ENCODE measurements around the gene GATA5.

GATA5 gene

GRCh38 chr20:62452475-62453095, 23.2 kb downstream of the GATA5 start:
- DNase-seq = no peak

- DNase-seq = no peak
Observed at GRCh38 chr20:62451970-62452369, 23.8 kb downstream of the GATA5 start.

GRCh38 chr20:62451156-62451767, 24.5 kb downstream of the GATA5 start:
- DNase-seq = no peak

DNA sequence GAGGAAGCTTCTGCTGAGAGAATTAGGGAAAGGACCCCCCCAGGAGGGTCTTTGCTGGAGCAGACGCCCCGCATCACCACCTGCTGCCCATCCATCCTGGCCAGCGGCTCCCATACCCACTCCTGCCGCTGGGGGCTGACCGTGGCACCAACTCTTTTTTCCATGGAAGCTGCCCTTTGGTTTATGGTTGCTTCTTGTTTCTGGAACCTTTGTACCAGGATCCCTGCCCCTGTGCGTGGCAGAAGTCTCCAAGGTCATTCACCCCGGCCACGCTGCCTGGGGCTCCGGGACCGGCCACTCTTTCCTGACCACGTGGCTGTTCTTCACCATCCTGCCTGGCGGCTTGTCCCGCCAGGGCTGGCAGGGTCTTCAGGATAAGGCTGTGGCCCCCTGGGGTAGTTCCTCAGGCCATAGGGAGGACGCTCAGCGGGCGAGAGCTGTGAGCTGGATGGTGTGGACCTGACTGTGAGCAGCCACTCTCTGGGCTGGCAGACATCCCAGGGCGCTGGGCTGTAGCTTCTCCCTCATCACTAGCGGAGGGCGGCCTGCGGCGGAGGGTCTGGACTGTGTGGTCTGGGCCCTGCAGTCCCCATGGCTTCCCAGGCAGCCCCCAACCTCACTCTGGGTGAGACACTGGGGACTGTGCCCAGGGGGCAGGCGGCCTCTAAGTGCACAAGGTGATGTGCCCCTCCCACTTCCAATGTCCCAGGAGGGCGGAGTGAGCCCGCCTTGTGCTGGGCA, 25.7 kb downstream of the GATA5 start:
- DNase-seq = peak in 1 of 2 experiments; percentile 7

- DNase-seq = no peak
Observed at GRCh38 chr20:62448788-62449187, 27.0 kb downstream of the GATA5 start.

GRCh38 chr20:62448038-62448437, 27.8 kb downstream of the GATA5 start:
- no peak for DNase-seq

DNA sequence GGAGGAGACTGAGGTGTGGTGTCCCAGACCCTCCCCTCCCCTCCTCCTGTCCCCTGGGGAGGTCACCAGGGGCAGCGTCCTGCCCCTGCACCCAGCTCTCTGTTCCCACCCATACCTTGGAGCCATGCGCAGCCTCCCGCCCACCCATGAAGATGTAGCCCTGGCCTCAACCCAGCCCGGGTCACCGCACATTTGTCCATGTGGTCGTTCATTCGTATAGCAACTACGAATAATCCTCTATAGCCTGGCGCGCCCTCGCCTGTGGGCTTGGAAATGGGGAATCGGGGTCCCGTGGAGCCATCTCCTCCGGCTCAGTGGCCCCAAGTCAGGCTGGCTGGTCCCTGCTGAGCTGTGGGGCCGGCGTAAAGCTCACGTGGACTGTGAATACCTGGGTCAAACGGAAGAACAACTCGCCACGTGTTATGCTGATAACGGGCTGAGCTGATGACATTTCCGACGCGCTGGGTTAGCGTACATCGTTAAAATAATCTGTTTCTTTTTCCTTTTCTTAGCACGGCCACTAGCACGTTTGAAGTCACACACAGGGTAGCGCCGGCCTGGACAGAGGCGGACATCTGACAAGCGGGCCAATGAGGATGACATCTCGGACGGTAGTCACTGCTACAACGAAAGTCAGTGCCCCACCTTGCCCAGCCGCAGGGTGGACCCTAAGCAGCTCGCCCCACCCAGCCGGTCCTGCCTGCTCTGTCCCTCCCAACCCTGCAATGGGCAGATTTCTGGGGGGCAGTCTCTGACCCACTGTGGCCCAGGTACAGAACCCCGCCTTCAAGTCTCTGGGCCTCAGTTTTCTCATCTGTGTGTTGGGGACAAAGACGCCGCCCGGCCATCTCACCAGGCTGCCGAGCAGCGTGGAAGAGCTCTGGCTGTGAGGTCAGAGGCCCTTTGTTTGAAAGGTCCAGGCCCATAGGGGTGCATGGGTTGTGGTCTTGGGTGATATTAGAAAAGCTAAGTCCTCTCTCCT, 28.6 kb downstream of the GATA5 start:
- DNase-seq = no peak

DNA sequence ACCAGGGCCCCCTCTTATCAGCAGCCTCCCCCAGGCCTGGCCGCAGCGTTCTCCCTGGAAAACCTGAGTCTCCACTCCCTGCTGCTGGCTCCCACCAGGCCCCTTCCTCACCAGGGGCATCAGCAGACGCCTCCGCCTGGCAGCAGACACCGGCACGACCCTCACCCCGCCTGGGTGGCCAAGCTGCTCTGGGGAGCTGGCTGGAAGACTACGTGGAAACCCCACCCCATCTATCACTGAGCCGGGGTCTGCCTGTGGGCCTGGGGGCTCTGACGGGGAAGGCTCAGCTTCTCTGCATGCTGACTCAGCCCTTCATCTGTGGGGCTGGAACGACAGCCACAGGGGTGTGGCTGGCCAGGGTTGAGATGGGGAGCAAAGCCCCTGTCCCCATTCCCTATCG, 29.3 kb downstream of the GATA5 start:
- no peak for DNase-seq

- peak; percentile 65 to 77 for DNase-seq
Observed at GRCh38 chr20:62445553-62446340, 30.0 kb downstream of the GATA5 start.

DNA sequence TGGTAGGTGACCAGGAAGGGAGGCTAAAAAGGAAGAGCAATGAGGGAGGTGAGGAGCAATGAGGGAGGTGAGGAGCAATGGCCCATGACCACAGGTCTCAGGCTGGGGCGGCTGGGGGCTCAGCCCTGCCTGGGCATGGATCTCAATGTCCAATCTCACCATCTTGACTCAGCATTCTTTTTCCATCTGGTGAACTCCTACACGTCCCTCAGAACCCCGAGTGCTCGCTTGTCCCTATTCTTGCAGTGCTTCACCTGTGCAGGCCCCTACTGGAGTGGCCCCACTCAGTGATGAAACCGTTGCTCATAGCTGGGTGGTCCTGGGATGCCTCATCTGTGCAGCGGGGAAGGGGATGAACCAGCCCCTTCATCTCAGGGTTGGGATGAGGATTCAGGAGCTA, 31.5 kb downstream of the GATA5 start:
- DNase-seq = no peak

DNA sequence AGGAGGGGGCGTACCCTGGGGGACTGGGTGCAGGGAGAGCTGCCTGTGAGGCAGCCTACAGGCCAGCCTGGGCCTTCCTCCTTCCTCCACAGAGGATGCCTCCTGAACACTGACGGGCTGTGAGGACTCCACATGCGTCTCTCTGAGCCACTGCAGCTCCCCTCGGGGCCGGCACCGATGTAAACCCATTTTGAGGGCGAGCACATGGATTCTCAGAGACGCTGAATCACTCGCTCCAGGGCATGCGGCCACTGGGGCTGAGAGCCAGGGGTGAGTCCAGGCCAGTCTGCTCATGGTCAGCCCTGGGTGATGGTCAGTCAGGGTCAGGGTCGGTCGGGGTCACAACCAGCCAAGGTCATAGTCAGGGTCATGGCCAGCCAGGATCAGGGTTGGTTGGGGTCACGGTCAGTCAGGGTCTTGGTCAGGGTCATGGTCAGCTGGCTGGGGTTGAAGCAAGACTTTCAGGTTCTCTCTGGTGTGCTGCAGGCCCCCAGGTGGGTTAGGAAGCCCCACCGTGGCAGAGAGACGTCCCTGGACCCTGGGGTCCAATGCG, 33.7 kb downstream of the GATA5 start:
- DNase-seq = no peak

- DNase-seq = no peak
Observed at GRCh38 chr20:62439218-62439617, 36.6 kb downstream of the GATA5 start.

DNA sequence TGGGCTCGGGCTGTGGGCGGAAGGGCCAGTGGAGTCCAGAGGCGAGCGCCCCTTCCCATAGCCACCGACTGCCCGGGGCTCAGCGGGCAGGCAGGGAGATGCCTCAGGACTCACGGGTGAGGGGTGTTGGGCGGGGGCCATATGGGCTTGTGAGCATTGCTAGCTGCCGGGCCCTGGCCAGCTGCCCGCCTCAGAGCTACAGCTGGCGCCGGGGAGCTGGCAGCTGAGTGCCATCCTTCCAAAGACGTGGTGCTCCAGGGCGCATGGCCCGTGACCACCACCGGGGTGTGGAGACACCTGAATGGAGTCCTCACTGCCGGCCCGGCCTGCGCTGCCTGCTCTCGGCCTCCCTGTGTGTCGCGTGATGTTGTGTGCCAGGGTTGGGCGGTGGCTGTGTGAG, 37.9 kb downstream of the GATA5 start:
- peak; percentile 79 to 88 for DNase-seq

DNA sequence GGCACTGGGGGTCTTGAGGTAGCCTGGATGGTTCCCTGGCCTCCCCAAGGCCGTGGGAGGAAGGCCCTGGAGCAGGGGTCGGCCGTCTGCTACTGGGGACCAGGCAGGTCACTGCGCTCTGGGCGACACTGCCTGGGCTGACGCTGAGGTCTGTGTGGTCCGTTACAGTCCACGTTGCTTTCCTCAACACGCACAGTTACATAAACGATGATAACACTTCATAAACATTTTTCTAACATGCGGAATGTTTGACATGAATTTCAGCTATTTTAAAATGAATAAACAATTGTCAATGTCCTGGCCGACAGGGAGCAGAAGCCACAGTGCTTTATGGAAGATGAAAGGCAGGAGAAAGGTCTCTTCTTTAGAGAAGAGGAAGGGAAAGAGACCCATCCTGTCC, 38.3 kb downstream of the GATA5 start:
- no peak for DNase-seq

DNA sequence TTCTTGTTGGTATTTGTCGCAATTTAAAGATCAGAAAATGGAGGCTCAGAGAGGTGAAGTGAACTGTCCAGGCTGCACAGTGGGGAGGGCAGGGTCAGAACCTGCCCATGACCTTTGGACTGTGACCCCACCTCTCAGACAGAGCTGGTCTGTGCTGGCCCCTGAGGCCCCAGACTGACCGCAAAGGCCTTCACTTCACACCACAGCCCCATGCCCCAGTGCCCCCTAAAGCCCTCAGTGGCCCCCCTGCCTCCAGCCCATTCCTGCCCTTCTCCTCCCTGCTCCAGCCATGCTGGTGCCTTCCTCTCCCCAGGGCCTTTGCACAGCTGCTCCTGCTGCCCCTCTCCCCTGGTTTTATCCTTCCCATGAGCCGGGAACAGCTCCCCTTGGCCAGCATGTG, 39.1 kb downstream of the GATA5 start:
- DNase-seq = no peak

- DNase-seq = no peak
Observed at GRCh38 chr20:62433658-62434497, 41.9 kb downstream of the GATA5 start.

DNA sequence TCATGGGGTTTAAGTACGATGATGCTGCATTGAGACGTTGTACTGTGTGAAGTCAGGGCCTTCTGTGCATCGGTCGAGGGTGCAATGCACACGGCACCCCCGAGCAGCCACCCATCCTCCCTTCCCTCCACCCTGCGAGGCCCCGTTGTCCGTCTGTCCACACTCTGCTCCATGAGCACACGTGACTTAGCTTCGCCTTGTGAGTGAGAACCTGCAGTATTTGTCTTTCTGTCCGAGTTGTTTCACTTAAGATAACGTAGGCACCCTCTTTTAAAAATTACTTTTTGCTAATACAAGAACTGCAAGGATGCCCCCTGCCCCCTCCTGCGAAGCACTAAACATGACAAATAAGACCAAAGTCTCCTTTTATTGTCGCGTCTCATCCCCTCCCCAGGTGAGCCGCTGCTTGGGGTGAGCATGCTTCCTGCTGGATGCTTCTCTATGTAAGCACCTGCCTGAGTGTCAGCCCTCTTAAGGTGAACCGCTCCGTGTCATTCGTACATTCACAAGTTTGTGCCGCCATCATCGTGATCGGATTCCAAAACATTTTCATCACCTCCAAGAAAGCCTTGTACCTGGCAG, 44.8 kb downstream of the GATA5 start:
- DNase-seq = no peak

- DNase-seq = no peak
Observed at GRCh38 chr20:62430311-62430853, 45.4 kb downstream of the GATA5 start.

- no peak for DNase-seq
Observed at GRCh38 chr20:62429455-62430310, 46.1 kb downstream of the GATA5 start.
